ENCODE results near the gene C4orf50.

DNA sequence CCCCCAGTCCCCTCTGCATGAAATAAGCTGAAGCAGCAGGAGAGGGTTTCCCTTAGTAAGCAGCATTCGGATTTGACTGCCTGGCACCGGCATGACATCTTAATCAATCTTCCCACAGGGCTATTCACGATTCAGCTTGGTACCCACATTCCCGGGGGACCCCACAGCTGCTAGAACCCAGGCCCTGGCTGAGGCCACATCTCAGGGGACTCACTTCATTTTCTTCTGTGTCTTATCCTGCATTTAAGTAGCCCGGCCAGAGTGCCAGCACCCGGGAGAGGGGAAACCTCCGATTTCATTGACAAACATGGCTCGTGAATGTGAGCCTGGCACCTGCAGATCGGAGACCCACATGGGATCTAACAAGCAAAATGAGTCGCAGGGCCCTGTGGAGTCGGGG is 73.1 kb downstream of the C4orf50 start:
- TF ChIP-seq, protein P1, sequence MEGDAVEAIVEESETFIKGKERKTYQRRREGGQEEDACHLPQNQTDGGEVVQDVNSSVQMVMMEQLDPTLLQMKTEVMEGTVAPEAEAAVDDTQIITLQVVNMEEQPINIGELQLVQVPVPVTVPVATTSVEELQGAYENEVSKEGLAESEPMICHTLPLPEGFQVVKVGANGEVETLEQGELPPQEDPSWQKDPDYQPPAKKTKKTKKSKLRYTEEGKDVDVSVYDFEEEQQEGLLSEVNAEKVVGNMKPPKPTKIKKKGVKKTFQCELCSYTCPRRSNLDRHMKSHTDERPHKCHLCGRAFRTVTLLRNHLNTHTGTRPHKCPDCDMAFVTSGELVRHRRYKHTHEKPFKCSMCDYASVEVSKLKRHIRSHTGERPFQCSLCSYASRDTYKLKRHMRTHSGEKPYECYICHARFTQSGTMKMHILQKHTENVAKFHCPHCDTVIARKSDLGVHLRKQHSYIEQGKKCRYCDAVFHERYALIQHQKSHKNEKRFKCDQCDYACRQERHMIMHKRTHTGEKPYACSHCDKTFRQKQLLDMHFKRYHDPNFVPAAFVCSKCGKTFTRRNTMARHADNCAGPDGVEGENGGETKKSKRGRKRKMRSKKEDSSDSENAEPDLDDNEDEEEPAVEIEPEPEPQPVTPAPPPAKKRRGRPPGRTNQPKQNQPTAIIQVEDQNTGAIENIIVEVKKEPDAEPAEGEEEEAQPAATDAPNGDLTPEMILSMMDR (IDR thresholded peaks at IDR 0.05; ENCODE audit: insufficient read depth, low read depth, low read length): no peak
- no peak for TF ChIP-seq EZH2 (IDR thresholded peaks at IDR 0.05; ENCODE audit: insufficient read depth, low read length)

Measured in astrocyte (in vitro differentiated cells and primary cell).